AG08395 (cell line): Measurements from ENCODE around the gene NAV3.

Source experiments
- DNase-seq: peaks from one replicate; pipeline ENCODE4 v3.0.0; 2012; ENCODE audit warnings: mixed read lengths, low spot score

Gene NAV3

GRCh38 chr12:78186670-78187069 is 356.0 kb downstream of the NAV3 start:
- no peak for DNase-seq

DNA sequence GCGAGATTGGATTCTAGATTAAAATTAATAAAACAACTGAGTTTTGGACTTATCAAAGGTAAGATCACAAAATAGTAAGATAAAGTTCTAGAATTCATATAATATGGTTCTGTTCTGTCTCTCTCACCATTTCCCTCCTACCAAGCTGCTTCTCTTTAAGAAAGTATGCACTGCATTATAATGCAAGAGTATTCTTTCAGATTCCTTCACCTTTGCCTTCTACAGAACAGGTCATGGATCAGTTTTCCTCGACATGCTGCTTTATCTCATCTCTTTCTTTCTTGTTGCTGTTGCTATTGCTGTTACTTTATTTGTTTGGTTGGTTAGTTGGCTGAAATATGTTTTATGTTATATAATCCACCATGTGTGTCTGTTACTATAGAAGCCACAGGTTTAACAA is 357.0 kb downstream of the NAV3 start:
- no peak for DNase-seq

GRCh38 chr12:78189656-78190055 is 359.0 kb downstream of the NAV3 start:
- peak; percentile 21 for DNase-seq

DNA sequence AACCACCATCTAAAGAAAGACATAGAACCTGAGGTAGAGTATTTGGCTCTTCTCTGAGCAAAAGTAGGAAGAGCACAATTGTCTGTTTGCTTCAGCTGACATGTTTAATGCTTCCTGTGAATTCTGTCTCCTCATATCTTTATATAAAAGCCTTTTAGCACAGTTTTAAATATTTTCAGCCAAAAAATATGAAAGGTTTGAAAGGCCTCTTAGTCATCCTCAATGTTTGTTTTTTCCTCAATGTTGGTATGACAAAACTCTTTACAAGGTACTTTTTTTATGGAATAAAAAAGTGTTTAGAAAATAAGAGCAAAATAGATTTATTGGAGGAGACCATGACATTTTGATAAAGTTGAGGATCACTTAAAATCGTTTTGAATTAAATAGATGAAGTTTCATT is 360.9 kb downstream of the NAV3 start:
- no peak for DNase-seq

GRCh38 chr12:78192979-78193378 is 362.3 kb downstream of the NAV3 start:
- DNase-seq, result no peak

DNA sequence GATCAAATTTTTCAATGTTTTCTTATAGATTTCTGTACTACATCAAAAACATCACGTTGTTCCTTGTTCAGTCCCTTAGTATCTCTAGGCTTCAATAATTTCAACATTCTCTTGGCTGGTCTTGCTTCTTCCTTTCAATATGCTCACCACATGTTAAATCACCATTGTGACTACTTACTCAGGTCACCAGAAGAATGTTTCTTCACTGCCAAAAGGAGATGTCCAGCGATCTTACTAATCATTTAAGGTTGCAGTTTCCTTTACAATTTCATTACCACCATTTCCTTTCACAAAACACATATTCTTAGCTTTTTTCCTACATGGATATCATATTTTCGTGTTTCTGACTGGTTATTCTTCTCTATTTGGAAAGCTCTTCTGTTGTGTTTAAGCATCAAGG is 363.8 kb downstream of the NAV3 start:
- DNase-seq, result peak; percentile 75

GRCh38 chr12:78198896-78199295 is 368.2 kb downstream of the NAV3 start:
- no peak for DNase-seq

GRCh38 chr12:78199926-78200325 is 369.2 kb downstream of the NAV3 start:
- no peak for DNase-seq

DNA sequence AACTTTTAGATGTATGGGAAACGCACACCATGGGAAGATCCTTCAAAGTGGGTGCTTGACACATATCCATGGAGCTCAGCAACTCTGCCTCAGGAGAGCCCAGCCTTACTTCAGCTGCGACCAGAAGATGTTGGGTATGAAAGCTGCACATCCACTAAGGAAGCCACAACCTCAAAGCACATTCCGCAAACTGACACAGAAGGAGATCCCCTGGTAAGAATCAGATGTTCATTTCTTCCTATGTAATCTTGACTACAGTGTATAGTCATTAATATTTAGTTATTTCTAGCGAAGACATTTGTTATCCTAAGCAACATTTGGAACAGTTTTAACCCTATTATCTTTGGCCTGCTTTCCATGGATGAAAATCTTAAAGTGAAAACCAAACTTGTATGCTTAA is 374.2 kb downstream of the NAV3 start:
- no peak for DNase-seq

DNA sequence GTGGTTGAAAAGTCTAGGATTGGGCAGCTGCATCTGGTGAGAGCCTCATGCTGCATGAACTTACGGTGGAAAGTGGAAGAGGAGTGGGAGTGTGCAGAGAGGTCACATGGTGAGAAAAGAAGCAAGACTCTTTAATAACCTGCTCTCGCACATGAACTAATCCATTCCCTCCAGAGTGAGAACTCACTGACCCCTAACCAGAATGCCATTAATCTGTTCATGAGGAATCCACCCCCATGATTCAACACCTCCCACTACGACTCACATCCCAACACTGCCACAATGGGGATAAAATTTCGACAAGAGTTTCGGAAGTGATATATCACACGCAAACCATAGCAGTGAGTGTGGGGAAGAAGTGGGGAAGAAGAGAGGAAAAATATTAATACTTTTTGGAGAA is 377.4 kb downstream of the NAV3 start:
- DNase-seq, result no peak

DNA sequence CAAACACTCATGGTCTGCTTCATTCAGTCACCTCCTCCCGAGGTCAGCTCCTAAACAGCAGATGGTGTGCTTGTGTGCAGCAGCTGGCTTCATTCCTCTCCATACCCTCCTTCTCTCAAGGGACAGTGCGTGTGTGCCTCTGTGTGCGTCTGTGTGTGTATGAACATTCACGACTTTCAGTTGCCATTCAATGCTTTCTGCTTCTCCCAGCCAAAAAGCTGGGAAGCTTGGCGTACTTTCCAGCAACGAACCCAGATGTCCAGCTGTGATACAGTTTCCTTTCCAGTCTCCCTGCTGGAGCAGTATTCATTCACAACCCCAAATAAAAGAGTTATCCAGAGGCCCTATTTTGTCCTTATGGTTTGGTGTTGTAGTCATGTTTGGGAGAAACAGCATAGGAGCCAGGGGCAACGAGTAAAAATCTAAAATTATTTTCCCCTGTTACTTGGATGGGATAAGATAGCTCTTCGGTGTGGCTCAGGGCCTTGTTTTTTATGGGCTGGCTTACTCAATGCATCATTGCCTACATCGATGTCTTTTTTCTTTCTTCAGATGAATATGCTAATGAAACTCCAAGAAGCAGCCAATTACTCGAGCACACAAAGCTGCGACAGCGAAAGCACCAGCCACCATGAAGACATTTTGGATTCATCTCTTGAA is 379.3 kb downstream of the NAV3 start:
- DNase-seq, result peak; percentile 50

GRCh38 chr12:78210506-78210860 is 379.8 kb downstream of the NAV3 start:
- DNase-seq, result no peak

DNA sequence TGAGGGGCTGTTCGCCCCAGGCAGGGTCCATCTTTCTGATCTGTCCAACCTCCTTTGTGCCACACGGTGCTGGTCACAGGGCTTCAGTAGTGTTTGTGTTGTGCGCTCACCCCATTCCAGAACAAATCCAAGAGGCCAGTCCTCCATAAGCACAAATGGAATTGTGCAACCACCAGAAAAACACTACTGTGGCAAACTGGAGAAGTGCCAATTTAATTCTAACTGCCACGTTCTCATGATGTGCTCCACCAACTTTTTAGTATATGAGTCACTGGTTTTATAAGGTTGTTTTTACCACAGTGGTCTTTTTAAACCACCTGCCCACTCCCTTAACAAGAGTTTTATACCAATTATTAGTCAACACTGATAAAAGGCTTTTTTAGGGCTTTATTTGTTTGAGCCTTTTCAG is 380.2 kb downstream of the NAV3 start:
- peak; percentile 10 for DNase-seq

DNA sequence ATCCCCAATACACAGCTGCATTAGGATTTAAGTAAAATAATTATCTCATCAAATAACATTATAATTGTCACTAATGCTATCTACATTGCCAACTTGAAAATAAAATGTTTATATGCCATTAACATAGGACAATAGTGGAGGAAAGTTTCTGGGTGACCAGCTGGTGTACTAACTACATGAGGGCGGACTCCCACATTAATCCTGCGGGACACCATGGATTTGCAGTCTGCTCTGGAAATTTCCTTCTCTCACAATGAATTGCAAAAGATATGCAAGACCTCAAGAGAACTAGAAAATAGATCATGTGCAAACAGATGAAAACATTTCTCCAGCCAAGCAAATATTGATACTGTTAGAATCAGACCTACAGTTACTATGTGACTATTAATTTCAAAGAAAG is 390.1 kb downstream of the NAV3 start:
- no peak for DNase-seq

DNA sequence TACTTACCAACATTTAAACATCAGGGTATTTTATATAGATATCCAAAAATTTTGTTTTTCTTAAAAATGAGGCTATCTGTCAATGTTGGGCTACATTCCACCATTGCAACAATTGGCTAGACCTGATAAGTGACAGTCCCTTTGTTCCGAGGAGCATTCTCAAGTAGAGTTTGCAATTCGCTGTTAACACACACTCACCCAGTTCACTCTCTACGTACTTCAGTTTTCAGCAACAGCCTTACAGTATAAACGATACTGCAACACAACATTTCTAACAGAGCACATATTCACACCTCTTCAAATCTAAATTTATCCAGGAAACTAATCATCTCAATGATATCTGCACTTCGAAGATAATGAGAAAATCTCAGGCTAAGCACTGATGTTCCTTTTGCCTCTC is 393.5 kb downstream of the NAV3 start:
- DNase-seq, result no peak

- DNase-seq, result no peak
Measured at GRCh38 chr12:78226763-78227162, 396.1 kb downstream of the NAV3 start.

GRCh38 chr12:78229591-78230101 is 399.0 kb downstream of the NAV3 start:
- peak; percentile 25 for DNase-seq

DNA sequence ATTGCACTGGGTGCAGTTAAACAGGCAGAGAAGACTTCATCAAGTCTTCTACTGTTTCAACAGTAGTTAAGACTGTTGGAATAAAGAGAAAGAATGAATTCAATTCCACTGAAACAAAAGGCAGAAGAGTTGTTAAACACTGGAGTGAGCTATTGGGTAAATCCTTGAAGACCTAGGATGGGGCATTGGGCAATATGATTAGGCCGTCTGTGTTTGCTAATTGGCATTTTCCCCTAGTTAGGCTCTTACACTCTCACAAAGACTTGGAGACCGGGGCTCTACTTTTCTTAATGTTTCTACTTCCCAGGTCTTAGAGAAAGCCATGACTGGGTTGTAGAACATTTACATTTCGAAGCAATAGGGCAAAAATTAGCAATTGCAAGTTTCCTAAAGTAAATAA is 402.1 kb downstream of the NAV3 start:
- no peak for DNase-seq

- no peak for DNase-seq
Measured at GRCh38 chr12:78236264-78236663, 405.6 kb downstream of the NAV3 start.

- DNase-seq, result no peak
Measured at GRCh38 chr12:78239544-78239943, 408.9 kb downstream of the NAV3 start.

DNA sequence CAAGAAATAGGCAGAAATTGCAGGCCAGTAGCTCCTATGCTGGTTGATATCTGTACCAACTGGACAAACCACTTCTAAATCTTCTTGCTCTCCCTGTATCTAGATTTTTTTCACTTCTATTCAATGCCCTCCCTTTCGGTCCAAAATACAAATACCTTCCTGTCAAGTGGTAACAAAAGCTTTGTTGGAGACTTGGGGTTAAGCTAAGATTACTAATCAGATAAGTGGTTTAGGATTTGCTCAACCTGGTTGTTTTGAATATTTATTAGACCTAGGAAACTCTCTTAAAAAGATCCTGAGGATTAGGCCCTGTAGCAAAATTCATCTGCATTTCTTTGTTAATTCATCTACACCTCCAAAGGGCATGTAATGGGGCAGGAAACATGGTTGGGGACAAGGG is 410.1 kb downstream of the NAV3 start:
- DNase-seq, result no peak

- no peak for DNase-seq
Measured at GRCh38 chr12:78241446-78241845, 410.8 kb downstream of the NAV3 start.

DNA sequence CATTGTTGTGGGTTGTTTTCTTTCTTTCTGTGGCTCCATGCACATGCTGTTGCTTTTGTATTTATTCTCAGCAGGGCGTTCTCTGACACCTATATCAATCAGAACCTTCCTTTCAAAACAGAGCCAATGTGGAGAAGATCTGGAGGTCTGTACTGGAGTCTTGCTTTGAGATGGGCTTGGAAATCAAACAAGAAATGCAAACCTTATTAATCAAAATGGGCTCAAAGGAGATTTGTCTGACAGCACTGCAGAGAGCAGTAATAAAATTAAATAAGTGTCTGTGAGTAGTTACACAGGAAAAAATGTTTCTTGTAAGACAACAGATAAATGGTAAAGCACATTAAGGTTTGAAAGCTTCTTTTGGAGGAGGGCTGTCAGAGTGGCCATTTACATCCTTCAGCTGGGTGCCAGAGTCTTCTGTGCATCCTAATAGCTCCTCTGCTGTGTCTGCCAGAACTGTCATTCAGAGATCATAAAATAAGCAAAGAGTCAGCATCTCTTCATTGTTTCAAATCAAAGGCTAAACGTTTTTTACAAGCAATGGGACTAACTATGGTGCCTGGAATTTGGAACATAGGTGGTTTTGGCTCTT is 414.3 kb downstream of the NAV3 start:
- DNase-seq, result no peak

GRCh38 chr12:78248321-78248720 is 417.6 kb downstream of the NAV3 start:
- DNase-seq, result no peak
